ENCODE data around the gene PLAAT3.

Gene PLAAT3

DNA sequence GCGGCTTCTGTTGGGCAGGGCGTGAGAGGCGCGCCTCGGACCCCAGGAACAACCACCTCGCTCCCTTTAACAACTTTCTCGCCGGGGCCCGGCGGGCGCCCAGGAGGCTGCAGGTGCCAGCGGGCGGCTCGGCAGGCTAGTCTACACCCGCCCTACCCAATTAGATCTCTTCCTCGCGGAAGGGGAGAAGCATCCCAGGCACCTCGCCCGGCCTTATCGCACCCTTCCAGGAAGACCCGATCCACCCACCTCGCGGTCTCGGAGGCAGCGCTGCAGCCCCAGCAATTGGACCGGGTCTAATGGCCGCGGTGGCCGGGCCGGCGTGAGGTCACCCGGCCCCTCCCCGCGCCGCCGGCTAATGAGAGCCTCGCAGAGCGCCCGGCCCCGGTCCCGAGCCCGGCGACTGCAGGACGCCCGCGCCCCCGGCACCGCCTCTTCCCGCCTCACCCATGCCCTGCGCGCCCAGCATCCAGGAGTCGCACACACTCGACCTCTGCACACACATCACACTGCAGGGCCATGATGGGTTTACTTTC lies at the start of gene PLAAT3:
TSS of gene PLAAT3 (minus strand) at position 298 of the 536 bp plus-strand sequence. CDS start 419 bp downstream, outside the sequence.
- peak; percentile 34 for DNase-seq
- peak within 1 kb of the TSS; percentile 52 for H3K4me3 ChIP-seq (ENCODE audit: low read depth, low read length)
- no peak within 1 kb of the TSS for H3K27ac ChIP-seq
- TF ChIP-seq, protein P1, sequence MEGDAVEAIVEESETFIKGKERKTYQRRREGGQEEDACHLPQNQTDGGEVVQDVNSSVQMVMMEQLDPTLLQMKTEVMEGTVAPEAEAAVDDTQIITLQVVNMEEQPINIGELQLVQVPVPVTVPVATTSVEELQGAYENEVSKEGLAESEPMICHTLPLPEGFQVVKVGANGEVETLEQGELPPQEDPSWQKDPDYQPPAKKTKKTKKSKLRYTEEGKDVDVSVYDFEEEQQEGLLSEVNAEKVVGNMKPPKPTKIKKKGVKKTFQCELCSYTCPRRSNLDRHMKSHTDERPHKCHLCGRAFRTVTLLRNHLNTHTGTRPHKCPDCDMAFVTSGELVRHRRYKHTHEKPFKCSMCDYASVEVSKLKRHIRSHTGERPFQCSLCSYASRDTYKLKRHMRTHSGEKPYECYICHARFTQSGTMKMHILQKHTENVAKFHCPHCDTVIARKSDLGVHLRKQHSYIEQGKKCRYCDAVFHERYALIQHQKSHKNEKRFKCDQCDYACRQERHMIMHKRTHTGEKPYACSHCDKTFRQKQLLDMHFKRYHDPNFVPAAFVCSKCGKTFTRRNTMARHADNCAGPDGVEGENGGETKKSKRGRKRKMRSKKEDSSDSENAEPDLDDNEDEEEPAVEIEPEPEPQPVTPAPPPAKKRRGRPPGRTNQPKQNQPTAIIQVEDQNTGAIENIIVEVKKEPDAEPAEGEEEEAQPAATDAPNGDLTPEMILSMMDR (IDR thresholded peaks at IDR 0.05; ENCODE audit: low read depth, low read length): no peak
- H3K9me3 ChIP-seq (ENCODE audit: severe bottlenecking): no peaks in the 10 kb centered on the region
- H3K27me3 ChIP-seq (ENCODE audit: insufficient read depth, low read depth, severe bottlenecking): peaks cover 16% of the 10 kb centered on the region
- no peaks in the 10 kb centered on the region for H3K36me3 ChIP-seq

DNA sequence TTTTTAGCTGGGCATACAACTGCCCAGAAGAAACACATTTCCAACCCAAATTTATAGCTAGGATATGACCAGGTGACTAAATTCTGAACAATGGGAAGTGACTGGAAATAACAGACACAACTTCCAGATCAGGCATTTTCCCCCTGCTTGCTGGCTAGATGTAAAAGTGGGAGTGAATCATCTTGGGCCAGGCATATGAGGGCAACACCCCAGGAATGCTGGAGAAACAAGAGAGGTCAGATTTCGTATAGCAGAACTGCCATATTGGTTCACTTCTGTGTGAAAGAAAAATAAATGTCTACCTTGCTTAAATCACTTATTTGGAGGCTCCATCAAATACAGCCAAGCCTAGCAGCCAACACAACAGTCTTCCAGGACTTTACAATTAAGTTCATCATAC lies 49.6 kb upstream of the PLAAT3 start:
- H3K9me3 ChIP-seq (ENCODE audit: severe bottlenecking): no peaks in the 10 kb centered on the region
- H3K4me3 ChIP-seq (ENCODE audit: low read depth, low read length): no peak overlapping the region
- DNase-seq: no peak
- TF ChIP-seq, protein P1 (IDR thresholded peaks at IDR 0.05; ENCODE audit: low read depth, low read length): no peak
- H3K27ac ChIP-seq: no peak overlapping the region
- no peaks in the 10 kb centered on the region for H3K36me3 ChIP-seq
- no peaks in the 10 kb centered on the region for H3K27me3 ChIP-seq (ENCODE audit: insufficient read depth, low read depth, severe bottlenecking)

- DNase-seq: no peak
- no peaks in the 10 kb centered on the region for H3K36me3 ChIP-seq
- H3K9me3 ChIP-seq (ENCODE audit: severe bottlenecking): no peaks in the 10 kb centered on the region
- TF ChIP-seq, protein P1 (IDR thresholded peaks at IDR 0.05; ENCODE audit: low read depth, low read length): no peak
- H3K27ac ChIP-seq: no peak overlapping the region
- H3K4me3 ChIP-seq (ENCODE audit: low read depth, low read length): no peak overlapping the region
- H3K27me3 ChIP-seq (ENCODE audit: insufficient read depth, low read depth, severe bottlenecking): no peaks in the 10 kb centered on the region
Observed at GRCh38 chr11:63660972-63661371, 46.7 kb upstream of the PLAAT3 start.

GRCh38 chr11:63652671-63653070 lies 38.4 kb upstream of the PLAAT3 start:
- Histone ChIP-seq H3K27ac (no peak overlapping the region), H3K36me3 (no peaks in the 10 kb centered on the region), H3K4me3 (ENCODE audit: low read depth, low read length) (no peak overlapping the region), H3K27me3 (ENCODE audit: insufficient read depth, low read depth, severe bottlenecking) (no peaks in the 10 kb centered on the region), H3K9me3 (ENCODE audit: severe bottlenecking) (no peaks in the 10 kb centered on the region)
- no peak for DNase-seq
- TF ChIP-seq, protein P1 (IDR thresholded peaks at IDR 0.05; ENCODE audit: low read depth, low read length): no peak

DNA sequence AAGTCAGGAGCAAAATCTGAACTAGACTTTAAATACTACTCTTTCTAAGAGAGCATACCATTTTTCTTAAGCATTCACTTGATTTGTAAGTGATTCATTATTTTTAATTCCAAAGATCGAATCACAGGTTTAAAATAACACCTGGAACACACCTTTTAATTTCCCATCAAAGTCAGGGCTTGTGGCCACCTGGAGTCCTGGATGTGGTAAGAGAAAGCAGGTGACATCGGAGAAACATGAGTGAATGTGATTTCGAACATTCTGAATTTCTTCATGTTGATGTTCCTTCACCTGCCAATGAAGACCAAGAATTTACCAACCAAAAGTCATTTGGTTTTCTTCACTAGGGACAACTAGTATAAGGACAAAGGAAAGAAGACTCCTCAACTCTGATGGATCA lies 29.0 kb upstream of the PLAAT3 start:
- Histone ChIP-seq H3K27ac (no peak overlapping the region), H3K9me3 (ENCODE audit: severe bottlenecking) (no peaks in the 10 kb centered on the region), H3K4me3 (ENCODE audit: low read depth, low read length) (no peak overlapping the region), H3K27me3 (ENCODE audit: insufficient read depth, low read depth, severe bottlenecking) (no peaks in the 10 kb centered on the region), H3K36me3 (no peaks in the 10 kb centered on the region)
- no peak for DNase-seq
- TF ChIP-seq, protein P1 (IDR thresholded peaks at IDR 0.05; ENCODE audit: low read depth, low read length): no peak

DNA sequence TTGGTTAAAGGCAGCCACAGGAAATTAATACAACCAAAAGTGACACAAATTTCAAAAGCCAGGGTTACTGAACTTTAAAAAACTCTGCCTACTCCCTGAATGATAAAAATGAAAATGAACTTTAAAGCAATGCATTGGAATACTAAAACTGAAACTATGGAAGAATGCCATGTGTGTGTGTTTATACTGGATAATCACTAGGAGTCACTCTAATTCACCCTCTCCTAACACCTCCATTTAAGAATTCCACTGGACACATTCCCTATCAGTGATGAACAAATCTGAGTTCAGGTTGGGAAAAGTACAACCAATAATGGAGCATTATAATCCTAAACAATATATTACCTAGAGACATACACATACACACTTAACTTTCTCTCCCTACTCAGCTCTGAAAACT lies 27.5 kb upstream of the PLAAT3 start:
- Histone ChIP-seq H3K27ac (no peak overlapping the region), H3K36me3 (no peaks in the 10 kb centered on the region), H3K27me3 (ENCODE audit: insufficient read depth, low read depth, severe bottlenecking) (no peaks in the 10 kb centered on the region), H3K4me3 (ENCODE audit: low read depth, low read length) (no peak overlapping the region), H3K9me3 (ENCODE audit: severe bottlenecking) (no peaks in the 10 kb centered on the region)
- no peak for DNase-seq
- TF ChIP-seq, protein P1 (IDR thresholded peaks at IDR 0.05; ENCODE audit: low read depth, low read length): no peak
